HepG2 (cell line): ENCODE results near the gene PAX4. TPM values are rescaled to one million over a fixed set of nuclear protein-coding genes. Genes with fewer than 3 reads are reported as not detected.

Experiments
- ATAC-seq: fragments of 200-7000 bp; cut with Tn5 transposase; 3 replicates; pipeline ENCODE4 v1.9.1; 2020; ENCODE audit warnings: mild to moderate bottlenecking, moderate library complexity
- BruUV-seq: library from RNA; stranded (reverse); fragments of 400-500 nt; replicated peaks from 2 replicates; lab custom pipeline; 2021; lab: Mats Ljungman, UMichigan
- CTCF ChIA-PET: fragments of 300-600 bp; formaldehyde crosslinking; extraction: SDS; loops from one replicate; lab custom pipeline; 2021; ENCODE audit warnings: low total read pairs, inconsistent platforms, low intra/inter-chr PET ratio; lab: Yijun Ruan, JAX
- POLR2A ChIA-PET: fragments of 350-600 bp; sonication (Branson Sonifier 250); formaldehyde crosslinking; loops from one replicate; lab custom pipeline; 2020; ENCODE audit warnings: antibody characterized with exemption, inconsistent platforms; lab: Yijun Ruan, JAX
- DNase-seq: peaks from one replicate; pipeline ENCODE4 v3.0.0-alpha.2; 2015; ENCODE audit warnings: low spot score
- FAIRE-seq: peaks from 3 replicates; lab custom pipeline; 2011; peaks lifted over from hg19 to GRCh38; lab: Jason Lieb, UNC
- H2AFZ ChIP-seq: one replicate; pipeline ENCODE4 v1.6.1; 2011; ENCODE audit warnings: low read length, inconsistent platforms
- H3K27ac ChIP-seq: fragments of 300-600 bp; 3 replicates; pipeline ENCODE4 v1.8.0; 2011; ENCODE audit warnings: mixed run types, mild to moderate bottlenecking, mixed read lengths, low read length, inconsistent platforms; ENCODE audit not compliant: insufficient read depth; ENCODE audit errors: extremely low read length
- H3K27me3 ChIP-seq, 2 experiments: fragments of 200-600 bp in 1 of 2; 2 replicates in 1 of 2; 3 replicates in 1 of 2; pipeline versions ENCODE4 v1.6.0 to v1.8.0; 2011; ENCODE audit warnings: low read length in 2 of 2, mild to moderate bottlenecking in 2 of 2, moderate library complexity in 2 of 2, inconsistent platforms in 1 of 2; ENCODE audit not compliant: insufficient read depth in 2 of 2, control insufficient read depth in 1 of 2
- H3K36me3 ChIP-seq, 2 experiments: fragments of 200-600 bp in 1 of 2; replicated peaks in 1 of 2; 2 replicates in 1 of 2; 3 replicates in 1 of 2; pipeline versions ENCODE4 v1.5.1 to v1.8.0; 2011; ENCODE audit warnings: low read length in 2 of 2, inconsistent platforms in 1 of 2; ENCODE audit not compliant: insufficient read depth in 2 of 2, control insufficient read depth in 1 of 2
- H3K4me1 ChIP-seq: 2 replicates; pipeline ENCODE4 v1.5.1; 2012; ENCODE audit warnings: low read length, inconsistent platforms; ENCODE audit not compliant: insufficient read depth
- H3K4me2 ChIP-seq: 2 replicates; pipeline ENCODE4 v1.6.0; 2011; ENCODE audit warnings: low read depth, low read length, inconsistent platforms
- H3K4me3 ChIP-seq, 3 experiments: fragments of 200-600 bp in 1 of 3; sonication (generic), shearing (Covaris generic) in 1 of 3; replicated peaks in 1 of 3; 2 replicates each; pipeline ENCODE4 v1.5.1; 2011 to 2016; ENCODE audit warnings: low read length in 3 of 3, inconsistent platforms in 2 of 3, low read depth in 2 of 3, mild to moderate bottlenecking in 2 of 3, control low read depth in 1 of 3, mixed read lengths in 1 of 3; ENCODE audit not compliant: insufficient read depth in 1 of 3
- H3K79me2 ChIP-seq: one replicate; pipeline ENCODE4 v1.6.1; 2011; ENCODE audit warnings: low read length, inconsistent platforms; ENCODE audit not compliant: insufficient read depth
- H3K9ac ChIP-seq: 2 replicates; pipeline ENCODE4 v1.6.0; 2011; ENCODE audit warnings: mild to moderate bottlenecking, low read depth, low read length, inconsistent platforms; ENCODE audit not compliant: insufficient read depth
- H3K9me3 ChIP-seq: 2 replicates; pipeline ENCODE4 v1.5.1; 2012; ENCODE audit warnings: mild to moderate bottlenecking, low read length
- H4K20me1 ChIP-seq: 2 replicates; pipeline ENCODE4 v1.6.0; 2011; ENCODE audit warnings: inconsistent platforms, mild to moderate bottlenecking, low read length, moderate library complexity; ENCODE audit not compliant: insufficient read depth
- HMGA1 ChIP-seq: sonication (generic); formaldehyde crosslinking; conservative IDR thresholded peaks from 2 replicates; pipeline ENCODE4 v1.4.0; 2020; ENCODE audit warnings: missing genetic modification reagents
- HOXA3 ChIP-seq: sonication (generic); formaldehyde crosslinking; IDR thresholded peaks from 2 replicates; pipeline ENCODE4 v1.5.0; 2020; ENCODE audit warnings: missing genetic modification reagents
- KIAA2018 ChIP-seq: sonication (generic); formaldehyde crosslinking; IDR thresholded peaks from 2 replicates; pipeline ENCODE4 v1.5.0; 2020; ENCODE audit warnings: mild to moderate bottlenecking, missing genetic modification reagents, borderline replicate concordance
- NR2F1 ChIP-seq, 2 experiments: fragments of 450-650 bp in 1 of 2; formaldehyde crosslinking in 1 of 2; IDR thresholded peaks; 2 replicates each; pipeline versions ENCODE4 v1.5.0 to v1.6.1; 2016 to 2020; ENCODE audit warnings: mild to moderate bottlenecking in 1 of 2, missing compliant biosample characterization in 1 of 2, missing genetic modification reagents in 1 of 2, moderate library complexity in 1 of 2
- POGK ChIP-seq: sonication (generic); formaldehyde crosslinking; conservative IDR thresholded peaks from 2 replicates; pipeline ENCODE4 v1.8.0; 2022; ENCODE audit warnings: mild to moderate bottlenecking, moderate library complexity, missing genetic modification reagents
- RARA ChIP-seq: IDR thresholded peaks from 2 replicates; pipeline ENCODE4 v1.6.1; 2016; ENCODE audit warnings: missing genetic modification reagents, missing compliant biosample characterization
- ZKSCAN8 ChIP-seq: IDR thresholded peaks from 2 replicates; pipeline ENCODE4 v1.6.1; 2016; ENCODE audit warnings: borderline replicate concordance, missing genetic modification reagents, missing compliant biosample characterization
- ZNF614 ChIP-seq: IDR thresholded peaks from 2 replicates; pipeline ENCODE4 v1.6.1; 2018; ENCODE audit warnings: missing biosample characterization, missing genetic modification reagents, inconsistent platforms, borderline replicate concordance
- WGBS: methylation state at CpG from one replicate; pipeline ENCODE4 v1.1.6; 2017; ENCODE audit warnings: low lambda C conversion rate; 5-methylcytosine and 5-hydroxymethylcytosine counted together
- in situ Hi-C: cut with HindIII; loops from 2 replicates; pipeline ENCODE4 v1.10.0; 2017; ENCODE audit warnings: low pct_unique_long_range_greater_than_20kb; ENCODE audit not compliant: extremely low pct_ligation_motif_present
- intact Hi-C: fragments of 100-400 bp; cut with micrococcal nuclease; formaldehyde crosslinking; loops from one replicate; pipeline ENCODE4 v1.10.0; 2022; ENCODE audit not compliant: unreplicated experiment
- polyA plus RNA-seq, 8 experiments: library from polyadenylated mRNA; depleted of rRNA in 3 of 8; stranded (reverse) in 7 of 8; unstranded in 1 of 8; fragments of >200 nt; fragmentation: Illumina TruSeq in 4 of 8; extraction: Trizol in 4 of 8; gene quantifications; 2 replicates each; pipeline versions ENCODE4 v1.2.1 to v1.2.3, GENCODE V29; 2011 to 2016; ENCODE audit warnings: low read depth in 4 of 8, missing spikeins in 1 of 8, mixed read lengths in 1 of 8; ENCODE audit not compliant: insufficient read depth in 1 of 8
- total RNA-seq, 5 experiments: library from RNA; depleted of rRNA; stranded (reverse); fragments of >200 nt; fragmentation: Illumina TruSeq; extraction: Trizol; gene quantifications; 2 replicates each; pipeline ENCODE4 v1.2.3, GENCODE V29; 2016; ENCODE audit warnings: low read depth in 1 of 5
- TF ChIP-seq, protein P1 (sequence below): sonication (generic); formaldehyde crosslinking; IDR thresholded peaks from 2 replicates; pipeline ENCODE4 v1.8.0; 2022; ENCODE audit warnings: missing genetic modification reagents, mild to moderate bottlenecking, moderate library complexity, borderline replicate concordance

The PAX4 gene
- total and polyA plus RNA-seq, 2 of the 13 experiments (the other 11 are each of a cell fraction or from before 2014, with no cell fraction given), result not detected

DNA sequence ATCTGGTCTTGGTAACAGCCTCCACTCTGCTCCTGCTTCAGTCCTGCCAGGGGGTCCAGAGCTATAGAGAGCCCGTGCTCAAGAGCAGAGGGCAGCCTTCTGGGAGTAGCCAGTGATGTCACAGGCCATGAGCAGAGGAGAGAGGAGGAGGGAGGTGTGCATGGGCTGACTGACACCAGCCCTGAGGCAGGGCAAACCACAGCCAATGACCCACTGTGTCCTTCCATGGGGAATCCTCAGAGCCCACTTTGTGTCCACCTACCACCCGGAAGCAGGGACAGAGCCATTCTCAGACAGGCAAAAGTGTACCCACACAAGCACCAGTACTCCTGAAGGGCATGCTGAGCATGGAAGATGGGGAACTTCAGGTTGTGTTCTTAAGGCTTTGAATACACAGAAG lies at the start of gene PAX4 (continued):
- no peak for TF ChIP-seq KIAA2018 (CRISPR knock-in tag)
- TF ChIP-seq, all 625 proteins: peak for 0

DNA sequence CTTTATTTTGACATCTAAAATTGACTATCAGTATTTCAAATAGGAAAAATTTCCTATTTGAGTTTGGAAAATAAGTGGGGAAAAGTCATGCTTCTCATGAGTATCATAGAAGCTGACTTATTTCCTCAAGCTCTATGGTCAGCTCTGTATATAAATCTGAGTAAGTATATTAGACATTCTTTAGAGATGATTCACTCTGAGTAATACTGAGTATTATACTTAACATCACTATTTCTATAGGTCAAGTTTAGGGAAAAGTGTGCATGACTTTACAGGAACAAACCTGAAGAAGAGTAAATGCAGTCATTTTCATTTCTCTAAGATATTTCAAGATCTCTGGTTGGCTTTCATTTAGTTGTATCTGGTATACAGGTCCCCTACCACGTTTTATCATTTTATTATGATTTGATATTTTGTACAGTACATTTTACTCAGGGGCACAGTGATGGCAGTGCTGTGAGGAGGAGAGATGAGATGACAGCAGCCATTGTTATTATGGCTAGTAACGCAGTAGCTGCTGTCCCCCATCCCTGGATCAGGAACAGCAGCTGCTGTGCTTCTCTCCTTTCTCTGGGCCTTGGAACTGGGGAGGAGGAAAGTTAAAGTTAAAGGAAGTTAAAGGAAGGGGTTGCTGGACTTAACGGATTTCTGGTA lies 49.2 kb upstream of the PAX4 start:
- no peak for ATAC-seq
- TF ChIP-seq RARA (CRISPR knock-in tag) (no peak), HMGA1 (CRISPR knock-in tag) (no peak), NR2F1 (CRISPR knock-in tag; IDR thresholded peaks at IDR 0.05) (no peak), POGK (CRISPR knock-in tag) (no peak), ZKSCAN8 (no peak), HOXA3 (no peak), ZNF614 (CRISPR knock-in tag) (no peak)
- TF ChIP-seq, protein P1, sequence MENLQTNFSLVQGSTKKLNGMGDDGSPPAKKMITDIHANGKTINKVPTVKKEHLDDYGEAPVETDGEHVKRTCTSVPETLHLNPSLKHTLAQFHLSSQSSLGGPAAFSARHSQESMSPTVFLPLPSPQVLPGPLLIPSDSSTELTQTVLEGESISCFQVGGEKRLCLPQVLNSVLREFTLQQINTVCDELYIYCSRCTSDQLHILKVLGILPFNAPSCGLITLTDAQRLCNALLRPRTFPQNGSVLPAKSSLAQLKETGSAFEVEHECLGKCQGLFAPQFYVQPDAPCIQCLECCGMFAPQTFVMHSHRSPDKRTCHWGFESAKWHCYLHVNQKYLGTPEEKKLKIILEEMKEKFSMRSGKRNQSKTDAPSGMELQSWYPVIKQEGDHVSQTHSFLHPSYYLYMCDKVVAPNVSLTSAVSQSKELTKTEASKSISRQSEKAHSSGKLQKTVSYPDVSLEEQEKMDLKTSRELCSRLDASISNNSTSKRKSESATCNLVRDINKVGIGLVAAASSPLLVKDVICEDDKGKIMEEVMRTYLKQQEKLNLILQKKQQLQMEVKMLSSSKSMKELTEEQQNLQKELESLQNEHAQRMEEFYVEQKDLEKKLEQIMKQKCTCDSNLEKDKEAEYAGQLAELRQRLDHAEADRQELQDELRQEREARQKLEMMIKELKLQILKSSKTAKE, result no peak

More for the DNA sequence above, 49.2 kb upstream of the PAX4 start:
- Histone ChIP-seq H2AFZ (no peak overlapping the region), H3K79me2 (peaks cover 93% of the 10 kb centered on the region), H4K20me1 (peaks cover 56% of the 10 kb centered on the region), H3K27me3 (no peaks in the 10 kb centered on the region), H3K4me3 (no peak overlapping the region), H3K4me2 (no peak overlapping the region), H3K4me1 (peaks cover 44% of the 10 kb centered on the region), H3K9ac (no peak overlapping the region), H3K9me3 (no peaks in the 10 kb centered on the region), H3K27ac (no peak overlapping the region), H3K36me3 (peaks cover 9 to 57% of the 10 kb centered on the region in 2 experiments; a peak in 4 of 5 replicates)
- DNase-seq (no peak), FAIRE-seq (no peak)
- BruUV-seq, result no TSS peak
- intact Hi-C loops, result no loop called here
- POLR2A ChIA-PET, result no interaction called here
- 95% methylated on average over 3 of the region's 3 CpGs for WGBS
- in situ Hi-C loops, result no loop called here
- CTCF ChIA-PET, result no interaction called here
